Hypothalamus (tissue), 51 donors: ENCODE results near the gene IGSF6.
"Not testable (repeated sequence)": the region's sequence is repeated elsewhere in the genome, so short reads cannot be mapped to it uniquely, and the experiment has no call there.

Source experiments
- DNase-seq, 51 donors: peaks; one replicate each; lab custom pipeline; 2025; lab: John Stamatoyannopoulos, UW

IGSF6 gene

GRCh38 chr16:21630866-21631265, 21.5 kb downstream of the IGSF6 start:
- DNase-seq, result not testable (repeated sequence)

GRCh38 chr16:21629616-21630539, 22.5 kb downstream of the IGSF6 start:
- DNase-seq, result not testable (repeated sequence)

- no peak for DNase-seq
Measured at GRCh38 chr16:21628772-21629171, 23.6 kb downstream of the IGSF6 start.

GRCh38 chr16:21628121-21628726, 24.2 kb downstream of the IGSF6 start:
- DNase-seq, result no peak

- peak in 15 of 51 donors; percentile 2 to 52 (median 22) for DNase-seq
Measured at GRCh38 chr16:21626659-21627277, 25.6 kb downstream of the IGSF6 start.

- DNase-seq, result no peak
Measured at GRCh38 chr16:21625026-21625425, 27.4 kb downstream of the IGSF6 start.

GRCh38 chr16:21622545-21622944, 29.9 kb downstream of the IGSF6 start:
- no peak for DNase-seq

- no peak for DNase-seq
Measured at GRCh38 chr16:21620592-21620991, 31.8 kb downstream of the IGSF6 start.

GRCh38 chr16:21619765-21620425, 32.5 kb downstream of the IGSF6 start:
- peak in 1 of 51 donors; percentile 9 for DNase-seq

GRCh38 chr16:21618281-21618680, 34.1 kb downstream of the IGSF6 start:
- no peak for DNase-seq

- DNase-seq, result no peak
Measured at GRCh38 chr16:21617607-21618006, 34.8 kb downstream of the IGSF6 start.

GRCh38 chr16:21614896-21615295, 37.5 kb downstream of the IGSF6 start:
- no peak for DNase-seq

- DNase-seq, result no peak
Measured at GRCh38 chr16:21613781-21614180, 38.6 kb downstream of the IGSF6 start.

- no peak for DNase-seq
Measured at GRCh38 chr16:21613361-21613760, 39.0 kb downstream of the IGSF6 start.

GRCh38 chr16:21611556-21612384, 40.6 kb downstream of the IGSF6 start:
- DNase-seq, result peak in 2 of 51 donors; percentile 0 to 49

- no peak for DNase-seq
Measured at GRCh38 chr16:21611198-21611555, 41.2 kb downstream of the IGSF6 start.

- no peak for DNase-seq
Measured at GRCh38 chr16:21610766-21611165, 41.6 kb downstream of the IGSF6 start.

GRCh38 chr16:21610006-21610544, 42.3 kb downstream of the IGSF6 start:
- no peak for DNase-seq

- peak in 1 of 51 donors; percentile 21 for DNase-seq
Measured at GRCh38 chr16:21608639-21609328, 43.6 kb downstream of the IGSF6 start.
